HG03175 (cell line): ENCODE results near the gene TGM2.
A peak's percentile ranks its signal among the peaks of the same experiment; 100 is the strongest.
"Not testable (repeated sequence)": the region's sequence is repeated elsewhere in the genome, so short reads cannot be mapped to it uniquely, and the experiment has no call there.

Source experiments
- ATAC-seq: cut with Tn5 transposase; IDR thresholded peaks from one replicate; pipeline ENCODE4 v1.9.1; 2021; ENCODE audit warnings: mild to moderate bottlenecking, moderate library complexity; ENCODE audit not compliant: unreplicated experiment

The TGM2 gene

DNA sequence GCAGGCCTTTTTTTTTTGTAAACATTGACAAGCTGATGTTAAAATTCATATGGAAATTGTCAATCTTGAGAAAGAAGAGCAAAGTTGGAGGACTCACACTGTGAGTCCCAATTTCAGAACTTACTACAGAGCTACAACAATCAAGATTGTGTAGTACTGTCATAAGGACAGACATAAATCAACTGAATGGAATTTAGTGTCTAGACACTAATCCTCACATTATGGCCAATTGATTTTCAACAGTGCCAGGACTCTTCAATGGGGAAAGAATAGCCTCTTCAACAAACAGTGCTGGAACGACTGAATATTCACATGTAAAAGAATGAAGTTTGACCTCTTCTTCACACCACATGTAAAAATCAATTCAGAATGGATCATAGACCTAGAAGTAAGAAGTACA is 60.8 kb downstream of the TGM2 start:
- ATAC-seq, result no peak

DNA sequence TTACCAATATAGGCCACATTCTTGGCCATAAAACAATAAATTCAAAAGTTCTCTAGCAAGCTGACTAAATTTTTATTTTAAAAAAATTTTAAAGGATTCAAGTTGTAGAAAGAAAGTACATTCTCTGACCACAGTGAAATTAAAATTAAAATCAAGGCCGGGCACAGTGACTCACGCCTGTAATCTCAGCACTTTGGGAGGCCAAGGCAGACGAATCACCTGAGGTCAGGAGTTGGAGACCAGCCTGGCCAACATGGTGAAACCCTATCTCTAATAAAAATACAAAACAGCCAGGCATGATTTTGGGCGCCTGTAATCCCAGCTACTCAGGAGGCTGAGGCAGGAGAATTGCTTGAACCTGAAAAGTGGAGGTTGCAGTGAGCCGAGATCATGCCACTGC is 62.9 kb downstream of the TGM2 start:
- ATAC-seq, result not testable (repeated sequence)

DNA sequence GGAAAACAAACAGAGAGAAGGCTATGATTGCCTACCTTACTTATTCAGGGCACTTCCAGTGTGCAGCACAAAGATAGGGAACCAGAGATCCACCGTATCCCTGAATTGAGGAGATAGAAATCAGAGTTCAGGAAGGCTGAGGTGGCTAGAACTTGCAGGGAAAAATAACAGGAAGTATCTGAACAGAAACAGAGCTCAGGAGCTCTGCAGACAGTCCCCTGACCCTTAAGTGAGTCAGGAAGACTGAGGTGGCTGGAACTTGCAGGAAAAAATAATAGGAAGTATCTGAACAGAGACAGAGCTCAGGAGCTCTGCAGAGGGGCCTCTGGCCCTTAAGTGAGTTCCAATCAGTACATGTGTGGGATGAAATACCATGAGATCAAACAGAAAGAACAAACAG is 66.1 kb downstream of the TGM2 start:
- ATAC-seq, result no peak

DNA sequence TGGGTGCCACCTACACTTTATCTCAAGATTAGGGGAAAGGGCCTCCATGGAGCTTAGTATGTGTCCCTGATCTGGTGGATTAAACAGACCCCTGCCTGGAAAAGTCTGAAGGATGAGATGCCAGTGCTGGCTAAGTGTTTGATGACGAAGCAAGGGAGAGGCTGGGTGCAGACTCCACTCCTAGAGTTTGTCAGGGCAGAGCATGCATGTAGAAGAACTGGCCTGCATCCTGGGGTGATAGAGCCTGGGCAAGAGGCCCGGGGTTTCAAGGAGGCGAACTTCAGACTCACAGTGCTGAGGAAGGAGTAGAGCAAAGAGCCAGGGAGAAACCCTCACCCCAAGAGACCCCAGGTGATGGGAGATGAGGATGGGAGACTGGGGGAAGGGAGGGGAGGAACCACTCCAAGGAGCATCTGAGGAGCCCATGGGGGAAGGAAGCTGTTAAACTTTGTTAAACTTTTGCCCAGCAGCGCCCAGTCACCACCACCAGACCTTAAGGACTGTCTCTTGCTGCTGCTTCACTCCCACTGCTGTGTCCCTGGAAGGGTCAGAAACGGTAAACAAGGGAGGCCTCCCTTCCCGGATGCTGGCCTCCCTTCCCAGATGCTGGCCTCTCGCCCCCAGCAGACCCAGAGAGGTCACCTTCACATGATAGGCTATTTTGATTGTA is 69.9 kb downstream of the TGM2 start:
- no peak for ATAC-seq

- ATAC-seq, result peak; percentile 74
Observed at GRCh38 chr20:38094373-38094891, 70.6 kb downstream of the TGM2 start.

GRCh38 chr20:38093641-38094077 is 71.4 kb downstream of the TGM2 start:
- ATAC-seq, result no peak

DNA sequence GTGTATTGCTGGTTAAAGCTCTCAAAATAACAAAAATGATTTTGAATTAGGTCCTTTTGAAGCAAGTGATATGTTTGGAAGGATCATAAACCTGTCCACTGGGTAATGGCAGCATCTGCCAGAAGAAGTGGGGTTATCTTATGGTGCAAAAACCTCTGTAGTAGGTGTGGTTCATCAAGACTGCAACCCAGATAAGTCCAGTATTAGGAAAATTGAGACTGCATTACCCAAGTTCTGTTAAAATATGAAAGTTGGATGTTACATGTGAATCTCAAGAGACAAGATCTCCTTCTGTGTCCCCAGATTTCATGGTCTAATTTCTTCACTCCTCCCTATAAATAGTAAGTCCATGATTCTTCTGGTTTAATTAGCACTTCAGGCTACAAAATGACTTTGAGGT is 72.2 kb downstream of the TGM2 start:
- no peak for ATAC-seq

- no peak for ATAC-seq
Observed at GRCh38 chr20:38092260-38092857, 72.7 kb downstream of the TGM2 start.

GRCh38 chr20:38091441-38092216 is 73.4 kb downstream of the TGM2 start:
- no peak for ATAC-seq

DNA sequence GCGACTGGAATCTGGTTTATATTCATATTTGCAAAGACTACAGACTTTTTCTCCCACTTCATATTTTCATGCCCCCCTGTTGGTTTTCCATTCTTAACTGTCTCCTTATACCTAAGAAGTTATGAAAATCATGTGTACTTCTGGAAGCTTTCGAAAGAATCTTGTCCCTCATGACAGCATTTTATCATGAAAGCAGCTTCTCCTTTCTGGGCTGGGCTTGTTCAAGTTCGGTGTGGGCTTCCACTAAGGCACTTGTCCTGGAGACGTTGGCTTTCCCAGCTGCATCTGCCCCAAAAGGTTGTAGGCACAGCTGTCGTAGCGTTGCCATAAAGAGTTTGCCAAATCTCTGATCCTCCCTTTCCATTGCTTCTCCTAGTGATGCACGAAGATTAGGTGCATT is 75.0 kb downstream of the TGM2 start:
- no peak for ATAC-seq

DNA sequence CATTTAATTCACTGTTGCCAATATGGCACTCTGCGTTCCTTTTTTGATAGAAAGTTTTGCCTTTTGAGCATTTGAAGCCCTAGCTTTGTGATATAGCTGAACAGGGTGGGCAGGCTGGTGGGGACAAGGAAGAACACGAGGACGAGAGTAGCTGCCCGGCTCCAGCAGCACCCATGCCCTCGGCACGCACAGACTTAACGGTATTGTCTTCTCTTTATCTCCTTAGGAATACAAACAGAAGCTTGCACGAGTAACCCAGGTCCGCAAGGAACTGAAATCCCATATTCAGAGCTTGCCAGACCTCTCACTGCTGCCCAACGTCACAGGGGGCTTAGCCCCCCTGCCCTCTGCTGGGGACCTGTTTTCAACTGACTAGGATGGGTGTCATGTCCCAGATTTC is 75.6 kb downstream of the TGM2 start:
- no peak for ATAC-seq

GRCh38 chr20:38085026-38085425 is 80.0 kb downstream of the TGM2 start:
- no peak for ATAC-seq

DNA sequence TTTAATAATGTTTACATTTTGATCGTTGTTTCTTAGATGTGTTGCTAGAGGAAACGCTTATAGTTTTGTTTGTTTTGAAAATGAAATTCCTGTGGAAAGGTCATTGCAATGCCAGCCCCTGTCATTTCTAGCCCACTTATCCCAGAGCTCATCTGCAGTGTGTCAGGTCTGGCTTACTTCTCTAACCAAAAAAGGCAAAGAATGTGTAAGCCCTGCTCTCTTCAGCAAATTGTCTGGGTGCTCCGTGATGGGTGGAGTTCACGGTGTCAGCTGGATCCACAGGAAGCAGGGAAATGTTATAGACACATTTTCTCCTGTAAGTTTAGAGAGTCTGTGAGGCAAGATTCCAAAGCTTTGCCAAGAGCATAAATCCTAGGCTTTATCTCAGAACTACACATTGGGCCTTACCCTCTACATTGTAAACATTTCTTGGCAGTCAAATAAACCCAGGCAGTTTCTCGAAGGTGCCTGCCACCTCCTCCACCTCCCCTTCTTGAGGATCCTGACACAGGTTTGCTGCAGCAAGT is 80.6 kb downstream of the TGM2 start:
- no peak for ATAC-seq

GRCh38 chr20:38083338-38084048 is 81.6 kb downstream of the TGM2 start:
- ATAC-seq, result no peak

GRCh38 chr20:38082894-38083293 is 82.2 kb downstream of the TGM2 start:
- no peak for ATAC-seq

DNA sequence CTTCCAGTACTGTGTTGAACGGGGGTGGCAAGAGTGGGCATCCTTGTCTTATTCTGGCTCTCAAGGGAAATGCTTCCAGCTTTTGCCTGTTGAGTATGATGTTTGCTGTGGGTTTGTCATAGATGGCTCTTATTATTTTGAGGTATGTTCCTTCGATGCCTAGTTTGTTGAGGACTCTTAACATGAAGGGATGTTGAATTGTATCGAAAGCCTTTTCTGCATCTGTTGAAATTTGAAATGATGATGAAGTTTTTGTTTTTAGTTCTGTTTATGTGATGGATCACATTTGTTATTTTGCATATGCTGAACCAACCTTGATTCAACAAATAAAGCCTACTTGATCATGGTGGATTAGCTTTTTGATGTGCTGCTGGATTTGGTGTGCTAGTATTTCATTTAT is 83.5 kb downstream of the TGM2 start:
- no peak for ATAC-seq

DNA sequence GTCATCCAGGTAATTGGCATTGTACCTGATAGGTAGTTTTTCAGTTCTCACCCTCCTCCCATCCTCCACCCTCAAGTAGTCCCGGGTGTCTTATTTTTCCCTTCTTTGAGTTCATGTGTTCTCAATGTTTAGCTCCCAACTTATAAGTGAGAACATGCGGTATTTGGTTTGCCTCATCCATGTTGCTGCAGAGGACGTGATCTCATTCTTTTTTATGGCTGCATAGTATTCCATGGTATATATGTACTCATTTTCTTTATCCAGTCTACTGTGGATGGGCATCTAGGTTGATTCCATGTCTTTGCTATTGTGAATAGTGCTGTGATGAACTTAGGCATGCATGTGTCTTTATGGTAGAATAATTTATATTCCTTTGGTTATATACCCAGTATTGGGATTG is 85.7 kb downstream of the TGM2 start:
- ATAC-seq, result no peak

- ATAC-seq, result no peak
Observed at GRCh38 chr20:38078084-38078483, 87.0 kb downstream of the TGM2 start.
